Activated naive CD4-positive, alpha-beta T cell treated with anti-CD3 and anti-CD28 coated beads, Interleukin-2, amount 50 U/mL, for 72 hours (primary cell): ENCODE results near the gene SAMD4A. TPM values are rescaled to one million over a fixed set of nuclear protein-coding genes. Genes with fewer than 3 reads are reported as not detected.

ENCODE experiments used
- ATAC-seq, 2 donors: fragments of 150-1000 bp; cut with Tn5 transposase; 2 replicates each; pipeline ENCODE4 v1.10.0; 2021; ENCODE audit warnings: mild to moderate bottlenecking in 2 of 2, moderate library complexity in 2 of 2
- DNase-seq, 2 donors: peaks; one replicate each; pipeline ENCODE4 v3.0.0; 2021 to 2022; ENCODE audit warnings: low spot score in 2 of 2
- H3K27ac Mint-ChIP-seq, 2 donors: one replicate each; pipeline ENCODE4 v1.8.0; 2022; ENCODE audit warnings: mild to moderate bottlenecking in 2 of 2, mixed read lengths in 2 of 2
- H3K36me3 Mint-ChIP-seq, 2 donors: one replicate each; pipeline ENCODE4 v1.8.0; 2022; ENCODE audit warnings: mixed read lengths in 2 of 2
- H3K9me3 Mint-ChIP-seq, 2 donors: one replicate each; pipeline ENCODE4 v1.8.0; 2022; ENCODE audit warnings: mixed read lengths in 2 of 2
- total RNA-seq, 2 donors: library from RNA; stranded (reverse); gene quantifications; one replicate each; pipeline ENCODE4 v1.2.3, GENCODE V29; 2022

The SAMD4A gene
- total RNA-seq, 2 donors from 2014 or later, result 2.3 to 6.8 TPM

DNA sequence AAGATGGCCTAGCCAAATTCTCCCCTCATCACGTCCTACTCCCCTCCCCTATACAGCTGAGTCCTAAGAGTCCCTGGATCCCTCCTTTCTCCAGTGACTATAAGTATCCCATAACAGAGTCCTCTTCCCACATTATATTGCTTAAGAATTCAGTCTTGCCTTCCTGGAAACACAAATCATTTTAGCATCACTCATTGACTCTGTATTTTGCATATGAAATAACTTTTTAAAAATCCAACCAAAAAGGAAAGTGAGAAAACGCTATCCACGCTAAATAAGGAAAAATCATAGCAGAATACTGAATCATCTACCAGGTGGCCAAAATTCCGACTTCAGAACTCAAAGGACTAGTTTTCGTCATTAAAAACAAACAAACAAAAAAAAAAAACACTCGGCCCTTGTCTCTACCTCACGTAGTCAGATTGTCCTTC lies 205.5 kb downstream of the SAMD4A start:
- H3K36me3 Mint-ChIP-seq, result no peaks in the 10 kb centered on the region
- no peak for ATAC-seq
- no peaks in the 10 kb centered on the region for H3K9me3 Mint-ChIP-seq
- DNase-seq, result no peak
- peak overlapping the region in 1 of 2 donors; percentile 84 for H3K27ac Mint-ChIP-seq

- ATAC-seq, result peak; percentile 85
- peak overlapping the region; percentile 84 to 89 for H3K27ac Mint-ChIP-seq
Measured at GRCh38 chr14:54773171-54774006, 206.5 kb downstream of the SAMD4A start.

DNA sequence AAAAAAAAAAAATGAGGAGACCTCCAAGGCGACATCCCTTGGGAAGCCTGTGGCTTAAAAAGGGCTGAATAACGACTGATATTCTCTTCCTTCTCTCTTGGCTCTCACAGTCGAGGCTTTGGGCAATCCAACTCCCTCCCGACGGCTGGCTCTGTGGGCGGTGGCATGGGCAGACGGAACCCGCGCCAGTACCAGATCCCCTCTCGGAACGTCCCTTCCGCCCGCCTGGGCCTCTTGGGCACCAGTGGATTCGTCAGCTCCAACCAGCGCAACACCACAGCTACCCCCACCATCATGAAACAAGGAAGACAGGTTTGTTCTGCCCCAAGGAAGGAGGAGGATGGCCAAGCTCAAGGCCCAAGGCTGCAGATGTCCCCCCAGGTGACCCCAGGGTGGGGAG lies 207.9 kb downstream of the SAMD4A start:
- peaks cover 0 to 8% of the 10 kb centered on the region in 2 donors for H3K36me3 Mint-ChIP-seq
- no peak for ATAC-seq
- DNase-seq, result no peak
- no peak overlapping the region for H3K27ac Mint-ChIP-seq
- no peaks in the 10 kb centered on the region for H3K9me3 Mint-ChIP-seq

More at GRCh38 chr14:54773171-54774006, 206.5 kb downstream of the SAMD4A start:
- peak; percentile 78 to 89 for DNase-seq
- H3K36me3 Mint-ChIP-seq, result peaks cover 0 to under 1% of the 10 kb centered on the region in 2 donors
- H3K9me3 Mint-ChIP-seq, result no peaks in the 10 kb centered on the region

- DNase-seq, result no peak
- Mint-ChIP-seq H3K27ac (no peak overlapping the region), H3K9me3 (no peaks in the 10 kb centered on the region), H3K36me3 (peaks cover 0 to 8% of the 10 kb centered on the region in 2 donors)
- no peak for ATAC-seq
Measured at GRCh38 chr14:54775486-54776140, 208.7 kb downstream of the SAMD4A start.

DNA sequence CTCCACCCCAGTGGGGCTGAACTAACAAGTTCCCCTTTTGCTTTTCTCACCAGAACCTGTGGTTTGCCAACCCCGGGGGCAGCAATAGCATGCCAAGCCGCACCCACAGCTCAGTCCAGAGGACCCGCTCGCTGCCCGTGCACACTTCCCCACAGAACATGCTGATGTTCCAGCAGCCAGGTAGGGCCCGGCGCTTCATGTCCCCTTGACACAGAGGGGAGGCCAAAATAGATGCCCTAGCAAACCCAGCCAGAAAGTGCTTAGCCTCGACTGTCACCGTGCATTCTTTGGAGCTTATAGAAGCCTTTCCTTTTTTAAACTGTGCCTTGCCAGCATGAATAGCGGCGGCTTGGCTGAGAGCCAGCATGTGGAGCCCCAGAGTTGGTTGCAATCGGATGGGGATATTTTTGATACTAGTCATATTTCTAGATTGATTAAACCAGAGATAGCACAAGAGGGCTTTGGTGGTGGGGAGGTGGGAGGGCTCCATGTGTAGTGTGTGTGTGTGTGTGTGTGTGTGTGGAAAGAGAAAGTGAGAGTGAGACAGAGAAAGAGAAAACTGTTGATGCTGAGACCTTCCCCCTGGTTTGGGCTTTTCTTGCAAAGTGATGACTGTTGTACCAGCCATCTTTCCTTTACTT lies 209.6 kb downstream of the SAMD4A start:
- ATAC-seq (peak; percentile 51 to 59), DNase-seq (peak; percentile 73 to 82)
- Mint-ChIP-seq H3K27ac (peak overlapping the region; percentile 45 to 86), H3K9me3 (no peaks in the 10 kb centered on the region), H3K36me3 (peaks cover 0 to 8% of the 10 kb centered on the region in 2 donors)

DNA sequence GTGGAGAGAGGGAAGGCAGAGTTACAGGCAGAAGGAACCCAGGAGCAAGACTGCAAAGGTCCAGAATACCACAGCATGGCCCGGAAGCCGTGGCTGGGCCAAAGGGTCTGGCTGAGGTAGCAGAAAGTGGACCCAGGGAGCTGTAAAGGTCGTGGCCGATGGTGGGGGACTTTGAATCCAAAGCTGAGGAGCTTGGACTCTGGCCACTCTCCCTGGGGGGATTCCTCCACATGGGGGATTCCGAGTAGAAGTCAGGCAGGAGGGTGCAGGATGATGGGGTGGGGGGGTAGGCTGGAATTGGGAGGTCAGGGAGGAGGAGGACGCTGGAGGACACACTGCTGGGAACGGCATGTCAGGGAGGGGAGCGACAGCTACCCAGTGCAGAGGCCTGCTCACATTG lies 210.5 kb downstream of the SAMD4A start:
- ATAC-seq, result no peak
- Mint-ChIP-seq H3K27ac (peak overlapping the region; percentile 45 to 86), H3K9me3 (no peaks in the 10 kb centered on the region), H3K36me3 (peaks cover 0 to 8% of the 10 kb centered on the region in 2 donors)
- no peak for DNase-seq

DNA sequence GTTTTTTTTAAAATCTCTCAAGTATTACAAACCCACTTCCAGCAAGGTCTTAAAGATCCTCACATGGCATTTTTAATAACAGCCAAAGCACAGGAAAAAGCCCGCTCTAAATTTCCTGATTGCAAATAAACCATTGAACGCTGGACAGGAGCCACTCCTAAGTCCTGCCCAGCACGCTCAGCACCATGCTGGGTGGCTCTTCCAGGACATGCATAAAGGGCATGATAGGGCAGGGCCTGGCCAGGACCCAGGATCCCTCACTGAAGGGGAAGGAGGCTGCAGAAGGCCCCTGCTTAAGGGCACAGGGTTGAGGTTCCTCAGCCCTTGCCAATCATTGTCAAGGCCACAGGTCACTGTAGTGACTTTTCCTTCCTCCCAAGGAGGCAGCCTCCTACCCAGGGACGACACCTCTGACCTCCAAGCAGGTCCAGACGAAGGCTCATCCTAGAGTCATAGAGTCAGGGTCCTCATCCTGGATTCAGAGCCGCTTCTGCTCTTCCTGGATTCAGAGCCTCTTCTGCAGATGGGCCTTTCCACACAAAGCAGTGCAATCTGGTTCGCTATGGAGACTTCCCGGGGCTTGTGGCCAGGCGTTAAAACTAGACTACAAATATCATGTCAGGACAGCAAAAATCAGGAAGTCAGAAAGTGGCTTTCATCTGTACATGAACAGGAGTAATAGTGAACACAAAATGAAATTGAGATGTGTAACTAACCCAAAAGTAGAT lies 211.9 kb downstream of the SAMD4A start:
- ATAC-seq, result no peak
- no peak for DNase-seq
- peaks cover 0 to 8% of the 10 kb centered on the region in 2 donors for H3K36me3 Mint-ChIP-seq
- peak overlapping the region in 1 of 2 donors; percentile 29 for H3K27ac Mint-ChIP-seq
- no peaks in the 10 kb centered on the region for H3K9me3 Mint-ChIP-seq

- Mint-ChIP-seq H3K36me3 (peaks cover 0 to 8% of the 10 kb centered on the region in 2 donors), H3K9me3 (no peaks in the 10 kb centered on the region), H3K27ac (no peak overlapping the region)
Measured at GRCh38 chr14:54781080-54781479, 214.2 kb downstream of the SAMD4A start.

GRCh38 chr14:54781961-54782750 lies 215.2 kb downstream of the SAMD4A start:
- ATAC-seq (no peak), DNase-seq (no peak)
- Mint-ChIP-seq H3K36me3 (peaks cover 0 to 8% of the 10 kb centered on the region in 2 donors), H3K27ac (no peak overlapping the region), H3K9me3 (no peaks in the 10 kb centered on the region)

More at GRCh38 chr14:54781080-54781479, 214.2 kb downstream of the SAMD4A start:
- no peak for DNase-seq
- no peak for ATAC-seq

DNA sequence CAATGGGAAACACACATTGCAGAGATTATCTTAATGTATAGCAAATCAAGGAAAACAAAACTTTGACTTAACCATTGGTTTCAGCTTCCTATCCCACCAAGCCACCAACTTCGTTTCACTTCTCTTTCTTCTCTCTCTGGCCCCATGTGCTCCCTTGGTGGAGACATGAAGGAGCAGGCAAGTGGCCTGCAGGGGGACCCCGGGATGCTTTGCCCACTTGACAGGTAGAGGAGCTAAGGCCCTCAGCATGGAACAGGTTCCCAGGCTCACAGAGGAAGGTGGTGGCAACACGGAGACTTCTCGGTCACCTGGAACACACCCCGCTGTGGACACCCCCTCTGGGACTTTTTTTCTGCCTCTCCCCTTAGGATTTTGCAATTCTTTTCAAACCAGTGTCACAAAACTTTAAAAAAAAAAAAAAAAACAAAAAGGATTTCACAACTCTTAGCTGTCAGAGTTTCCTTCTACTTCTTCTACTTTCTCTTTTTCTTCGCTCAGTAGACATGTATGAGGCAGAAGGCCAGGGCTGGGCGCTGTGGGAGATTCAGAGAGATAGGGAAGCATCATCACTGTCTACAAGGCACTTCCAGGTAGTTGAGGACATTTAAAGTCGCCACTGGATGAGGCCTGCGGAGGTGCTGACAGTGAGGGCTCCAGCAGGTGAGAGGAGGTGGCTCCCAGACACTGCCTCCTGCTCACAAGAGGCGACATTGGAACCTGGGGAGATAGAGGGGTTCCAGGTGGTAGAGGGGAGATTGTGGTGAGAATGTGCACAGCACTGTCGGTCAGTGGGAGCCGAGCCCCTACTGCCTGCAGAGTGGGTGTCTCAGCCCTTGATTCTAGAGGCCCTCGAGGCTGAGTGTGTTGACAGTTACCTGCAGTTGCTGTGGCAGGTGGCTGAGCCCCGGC lies 216.1 kb downstream of the SAMD4A start:
- no peaks in the 10 kb centered on the region for H3K9me3 Mint-ChIP-seq
- H3K27ac Mint-ChIP-seq, result peak overlapping the region in 1 of 2 donors; percentile 77
- peaks cover 0 to 8% of the 10 kb centered on the region in 2 donors for H3K36me3 Mint-ChIP-seq
- DNase-seq (no peak), ATAC-seq (peak in 1 of 2 donors; percentile 43)

- no peak overlapping the region for H3K27ac Mint-ChIP-seq
- ATAC-seq (no peak), DNase-seq (peak in 1 of 2 donors; percentile 47)
- peaks cover 0 to 4% of the 10 kb centered on the region in 2 donors for H3K36me3 Mint-ChIP-seq
- no peaks in the 10 kb centered on the region for H3K9me3 Mint-ChIP-seq
Measured at GRCh38 chr14:54783660-54784015, 216.7 kb downstream of the SAMD4A start.

- peak in 1 of 2 donors; percentile 38 for DNase-seq
- no peaks in the 10 kb centered on the region for H3K9me3 Mint-ChIP-seq
- ATAC-seq, result no peak
- H3K27ac Mint-ChIP-seq, result no peak overlapping the region
- H3K36me3 Mint-ChIP-seq, result peaks cover 0 to under 1% of the 10 kb centered on the region in 2 donors
Measured at GRCh38 chr14:54784060-54784459, 217.1 kb downstream of the SAMD4A start.

DNA sequence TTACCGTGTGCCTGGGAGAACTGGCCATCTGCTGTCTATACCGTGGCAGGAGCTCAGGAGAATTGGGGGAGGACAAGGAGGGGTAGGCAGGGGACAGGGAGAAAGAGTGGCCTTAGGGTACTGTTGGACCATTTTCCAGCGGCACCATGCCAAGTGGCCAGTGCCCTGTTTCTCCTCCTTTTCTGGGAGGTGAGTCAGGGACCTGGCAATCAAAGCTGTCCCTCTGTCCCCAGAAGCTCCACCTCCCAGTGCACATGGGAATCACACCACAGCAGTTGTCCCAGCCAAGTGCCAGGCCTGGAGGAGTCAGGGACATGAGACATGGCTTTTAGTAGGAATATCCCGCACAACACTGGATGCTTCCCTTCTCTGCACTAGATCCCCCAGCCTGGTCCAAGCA lies 217.7 kb downstream of the SAMD4A start:
- H3K36me3 Mint-ChIP-seq, result no peaks in the 10 kb centered on the region
- ATAC-seq (no peak), DNase-seq (no peak)
- no peaks in the 10 kb centered on the region for H3K9me3 Mint-ChIP-seq
- no peak overlapping the region for H3K27ac Mint-ChIP-seq

DNA sequence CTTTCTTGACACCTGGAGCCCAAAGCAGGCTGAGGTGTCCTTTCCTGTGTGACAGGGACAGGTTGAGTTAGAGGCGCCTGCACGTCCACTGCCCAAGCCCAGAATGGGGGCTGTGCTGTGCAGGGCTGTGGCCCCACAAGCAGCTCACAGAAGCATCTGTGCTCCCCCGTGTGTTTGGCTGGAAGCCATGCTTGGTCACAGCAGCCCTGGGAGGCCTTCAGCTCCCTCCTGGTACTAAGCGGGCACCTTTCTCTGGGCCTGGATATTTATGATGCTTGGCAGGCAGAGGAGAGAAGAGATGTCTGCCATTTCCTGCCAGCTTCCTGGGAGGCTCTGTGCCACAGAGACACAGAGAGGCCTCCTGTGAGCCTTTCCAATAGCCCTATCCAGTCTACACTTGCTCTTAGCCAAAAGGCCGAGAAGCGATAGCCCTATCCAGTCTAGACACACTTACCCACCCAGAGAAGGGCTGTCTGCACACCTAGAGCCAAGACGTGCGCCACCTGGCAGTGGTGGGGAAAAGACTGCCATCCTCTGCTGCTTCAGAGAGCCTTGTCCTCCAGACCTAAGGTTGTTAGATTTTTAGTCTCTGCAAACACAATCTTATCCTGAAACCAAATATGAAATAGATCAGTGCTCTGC lies 218.3 kb downstream of the SAMD4A start:
- no peak for DNase-seq
- H3K9me3 Mint-ChIP-seq, result no peaks in the 10 kb centered on the region
- H3K27ac Mint-ChIP-seq, result no peak overlapping the region
- ATAC-seq, result no peak
- no peaks in the 10 kb centered on the region for H3K36me3 Mint-ChIP-seq
